HUES6 (cell line): ENCODE measurements around the gene AGPAT3.

ENCODE experiments used
- H3K27ac ChIP-seq: 2 replicates; pipeline ENCODE4 v1.7.0; 2013; ENCODE audit warnings: low read depth, mild to moderate bottlenecking, low read length, inconsistent platforms
- H3K27me3 ChIP-seq: 2 replicates; pipeline ENCODE4 v1.6.1; 2013; ENCODE audit warnings: low read length; ENCODE audit not compliant: control insufficient read depth, insufficient read depth
- H3K36me3 ChIP-seq: 2 replicates; pipeline ENCODE4 v1.6.1; 2013; ENCODE audit warnings: low read length; ENCODE audit not compliant: control insufficient read depth, insufficient read depth
- H3K4me1 ChIP-seq: 2 replicates; pipeline ENCODE4 v1.6.1; 2013; ENCODE audit warnings: low read length; ENCODE audit not compliant: control insufficient read depth, insufficient read depth
- H3K4me3 ChIP-seq: 2 replicates; pipeline ENCODE4 v1.5.1; 2013; ENCODE audit warnings: low read depth, low read length
- H3K9ac ChIP-seq: one replicate; pipeline ENCODE4 v1.6.1; 2013; ENCODE audit warnings: mild to moderate bottlenecking, low read length
- H3K9me3 ChIP-seq: 2 replicates; pipeline ENCODE4 v1.6.1; 2013; ENCODE audit warnings: low read depth, low read length; ENCODE audit not compliant: control insufficient read depth, insufficient read depth

Gene AGPAT3

DNA sequence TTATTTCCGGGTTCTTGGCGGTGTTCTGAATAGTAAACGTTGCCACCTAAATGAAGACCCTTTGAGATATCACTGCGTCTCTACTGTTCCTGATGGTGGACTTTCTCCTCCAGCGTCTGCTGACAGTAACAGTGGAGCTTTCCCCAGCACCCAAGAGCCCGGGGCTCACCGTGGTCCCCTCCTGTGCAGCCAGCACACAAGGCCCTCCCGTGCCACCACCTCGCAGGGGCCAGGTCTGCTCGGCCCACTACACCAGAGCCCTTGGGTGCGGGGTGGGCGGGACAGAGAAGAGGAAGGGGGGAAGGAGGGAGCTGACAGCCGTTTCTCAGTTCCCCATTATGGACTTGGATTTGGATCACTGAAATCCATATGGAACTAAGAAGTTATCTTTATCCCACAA lies 85.9 kb downstream of the AGPAT3 start:
- Histone ChIP-seq H3K9me3 (peaks cover 11% of the 10 kb centered on the region), H3K4me1 (no peaks in the 10 kb centered on the region), H3K4me3 (no peak overlapping the region), H3K27me3 (no peaks in the 10 kb centered on the region), H3K36me3 (no peaks in the 10 kb centered on the region), H3K27ac (no peak overlapping the region), H3K9ac (no peak overlapping the region)

DNA sequence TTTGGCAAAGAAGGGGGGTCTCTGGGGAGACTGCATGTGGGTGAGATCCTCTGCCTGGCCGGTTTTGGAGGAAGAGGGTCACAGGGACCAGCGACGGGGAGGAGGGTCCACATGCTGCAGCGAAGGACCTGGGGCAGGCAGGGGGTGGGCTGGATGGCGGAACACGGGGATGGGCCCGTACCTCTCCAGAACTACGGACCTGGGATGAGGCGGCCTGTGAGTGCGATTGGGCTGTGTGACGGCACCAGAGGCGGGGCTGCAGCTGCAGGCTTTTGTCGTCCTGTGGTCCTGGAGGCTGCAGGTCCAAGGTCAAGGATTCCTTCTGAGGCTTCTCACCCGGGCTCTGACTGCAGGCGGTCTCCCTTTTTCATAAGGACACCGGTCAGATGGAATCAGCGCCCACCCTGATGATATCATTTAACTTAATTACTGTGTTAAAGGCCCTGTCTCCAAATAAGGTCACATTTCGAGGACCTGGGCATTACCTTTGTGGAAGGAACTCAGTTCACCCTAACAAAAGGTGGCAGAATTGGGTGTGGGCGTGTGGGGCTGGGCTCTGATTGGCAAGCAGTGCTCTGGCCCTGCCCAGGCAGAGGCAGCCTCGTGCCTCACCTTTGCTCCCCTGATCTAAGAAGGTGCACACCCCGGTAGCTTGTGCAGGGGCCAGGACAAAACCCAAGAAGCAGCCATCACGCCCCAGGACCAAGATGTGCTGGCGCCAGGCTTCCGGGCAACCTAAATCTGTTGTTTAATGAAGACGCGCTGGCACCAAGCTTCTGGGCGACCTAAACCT lies 87.1 kb downstream of the AGPAT3 start:
- Histone ChIP-seq H3K9me3 (peaks cover 11% of the 10 kb centered on the region), H3K27me3 (no peaks in the 10 kb centered on the region), H3K4me1 (no peaks in the 10 kb centered on the region), H3K27ac (no peak overlapping the region), H3K9ac (no peak overlapping the region), H3K4me3 (no peak overlapping the region), H3K36me3 (no peaks in the 10 kb centered on the region)

DNA sequence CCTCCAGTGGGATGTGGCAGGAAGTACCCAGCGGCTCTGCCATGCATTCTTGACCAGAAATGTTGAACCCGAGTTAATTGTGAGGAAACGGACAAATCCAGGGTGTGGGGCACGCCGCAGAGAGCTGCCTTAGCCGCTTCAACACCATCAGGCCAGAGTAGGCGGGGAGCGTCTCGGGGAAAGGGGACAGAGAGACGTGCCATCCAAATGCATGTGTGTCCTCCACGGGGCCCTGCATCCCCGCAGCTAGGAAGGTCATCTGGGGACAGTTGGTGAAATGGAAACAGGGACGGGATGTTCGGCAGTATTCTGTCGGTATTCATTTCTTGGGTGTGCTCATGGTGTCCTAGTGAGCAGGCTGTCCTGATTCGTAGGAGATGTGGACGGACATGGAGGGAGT lies 88.0 kb downstream of the AGPAT3 start:
- H3K4me3 ChIP-seq = no peak overlapping the region

GRCh38 chr21:43954042-43954441 lies 89.0 kb downstream of the AGPAT3 start:
- H3K27me3 ChIP-seq = no peaks in the 10 kb centered on the region
- no peak overlapping the region for H3K9ac ChIP-seq
- no peaks in the 10 kb centered on the region for H3K36me3 ChIP-seq
- no peak overlapping the region for H3K4me3 ChIP-seq
- H3K27ac ChIP-seq = no peak overlapping the region
- no peaks in the 10 kb centered on the region for H3K4me1 ChIP-seq
- H3K9me3 ChIP-seq = peaks cover 6% of the 10 kb centered on the region; the same call in 1 of the 2 replicates

More for the DNA sequence above, 88.0 kb downstream of the AGPAT3 start:
- H3K36me3 ChIP-seq = no peaks in the 10 kb centered on the region
- no peaks in the 10 kb centered on the region for H3K27me3 ChIP-seq
- peaks cover 9% of the 10 kb centered on the region for H3K9me3 ChIP-seq
- H3K4me1 ChIP-seq = no peaks in the 10 kb centered on the region
- H3K27ac ChIP-seq = no peak overlapping the region
- no peak overlapping the region for H3K9ac ChIP-seq

DNA sequence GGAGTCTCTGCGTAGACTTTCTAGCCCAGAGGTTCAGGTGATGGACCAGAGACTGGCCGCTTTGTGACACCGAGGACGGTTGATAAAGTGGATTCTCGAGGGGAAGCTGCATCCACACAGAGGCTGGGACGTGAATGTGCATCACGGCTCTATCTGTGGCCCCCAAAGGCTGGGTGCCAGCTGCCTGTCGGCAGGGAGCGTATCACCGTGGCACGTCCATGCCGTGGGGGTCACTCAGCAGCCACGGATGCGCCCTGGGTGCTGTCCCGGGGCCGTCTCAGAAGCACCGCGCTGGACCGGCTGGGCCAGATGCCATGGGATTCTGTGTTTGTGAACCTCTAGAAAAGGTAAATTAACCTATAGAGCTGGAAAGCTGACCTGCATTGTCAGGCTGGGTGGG lies 89.9 kb downstream of the AGPAT3 start:
- Histone ChIP-seq H3K9me3 (no peaks in the 10 kb centered on the region), H3K4me3 (no peak overlapping the region), H3K9ac (no peak overlapping the region), H3K27ac (no peak overlapping the region), H3K4me1 (no peaks in the 10 kb centered on the region), H3K27me3 (no peaks in the 10 kb centered on the region), H3K36me3 (no peaks in the 10 kb centered on the region)

DNA sequence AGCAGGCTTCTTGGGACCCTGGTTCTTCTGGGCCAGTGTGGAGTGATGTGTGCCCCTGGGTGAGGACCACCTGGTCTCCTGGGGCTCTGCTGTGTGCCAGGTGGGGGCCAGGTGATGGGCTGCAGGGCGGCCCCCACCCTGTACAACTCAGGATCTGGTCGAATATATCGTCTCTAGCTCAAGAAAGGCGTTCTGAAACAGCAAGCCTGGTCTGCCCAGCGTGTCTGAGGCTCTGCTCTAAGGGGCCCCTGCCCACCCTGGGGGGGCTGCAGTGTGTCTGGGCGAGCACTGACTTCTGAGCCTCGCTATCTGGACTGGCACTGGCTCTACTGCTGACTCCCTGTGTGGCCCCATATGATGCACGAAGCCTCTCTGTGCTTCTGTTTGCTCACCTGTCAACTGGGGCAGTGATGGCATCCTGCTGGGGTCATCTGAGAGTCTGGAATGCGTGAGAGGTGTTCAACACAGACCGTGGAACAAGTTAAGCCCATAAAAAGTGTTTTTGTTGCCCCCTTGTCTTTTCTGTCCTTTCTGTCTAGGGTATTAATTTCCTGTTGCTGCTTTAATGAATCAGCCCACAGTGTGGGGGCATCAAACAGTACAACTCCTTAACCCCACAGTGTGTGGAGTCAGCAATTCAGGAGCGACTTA lies 91.1 kb downstream of the AGPAT3 start:
- Histone ChIP-seq H3K4me1 (no peaks in the 10 kb centered on the region), H3K9ac (no peak overlapping the region), H3K36me3 (no peaks in the 10 kb centered on the region), H3K9me3 (no peaks in the 10 kb centered on the region), H3K27me3 (no peaks in the 10 kb centered on the region), H3K27ac (no peak overlapping the region), H3K4me3 (no peak overlapping the region)

- no peaks in the 10 kb centered on the region for H3K4me1 ChIP-seq
- H3K9ac ChIP-seq = no peak overlapping the region
- H3K36me3 ChIP-seq = no peaks in the 10 kb centered on the region
- no peaks in the 10 kb centered on the region for H3K27me3 ChIP-seq
- H3K27ac ChIP-seq = no peak overlapping the region
- H3K4me3 ChIP-seq = no peak overlapping the region
- H3K9me3 ChIP-seq = no peaks in the 10 kb centered on the region
These were observed 91.6 kb downstream of the AGPAT3 start for GRCh38 chr21:43956670-43957035.

- Histone ChIP-seq H3K4me3 (no peak overlapping the region), H3K4me1 (no peaks in the 10 kb centered on the region), H3K9ac (no peak overlapping the region), H3K27me3 (no peaks in the 10 kb centered on the region), H3K36me3 (no peaks in the 10 kb centered on the region), H3K9me3 (no peaks in the 10 kb centered on the region), H3K27ac (no peak overlapping the region)
These were observed 92.1 kb downstream of the AGPAT3 start for GRCh38 chr21:43957128-43957571.

DNA sequence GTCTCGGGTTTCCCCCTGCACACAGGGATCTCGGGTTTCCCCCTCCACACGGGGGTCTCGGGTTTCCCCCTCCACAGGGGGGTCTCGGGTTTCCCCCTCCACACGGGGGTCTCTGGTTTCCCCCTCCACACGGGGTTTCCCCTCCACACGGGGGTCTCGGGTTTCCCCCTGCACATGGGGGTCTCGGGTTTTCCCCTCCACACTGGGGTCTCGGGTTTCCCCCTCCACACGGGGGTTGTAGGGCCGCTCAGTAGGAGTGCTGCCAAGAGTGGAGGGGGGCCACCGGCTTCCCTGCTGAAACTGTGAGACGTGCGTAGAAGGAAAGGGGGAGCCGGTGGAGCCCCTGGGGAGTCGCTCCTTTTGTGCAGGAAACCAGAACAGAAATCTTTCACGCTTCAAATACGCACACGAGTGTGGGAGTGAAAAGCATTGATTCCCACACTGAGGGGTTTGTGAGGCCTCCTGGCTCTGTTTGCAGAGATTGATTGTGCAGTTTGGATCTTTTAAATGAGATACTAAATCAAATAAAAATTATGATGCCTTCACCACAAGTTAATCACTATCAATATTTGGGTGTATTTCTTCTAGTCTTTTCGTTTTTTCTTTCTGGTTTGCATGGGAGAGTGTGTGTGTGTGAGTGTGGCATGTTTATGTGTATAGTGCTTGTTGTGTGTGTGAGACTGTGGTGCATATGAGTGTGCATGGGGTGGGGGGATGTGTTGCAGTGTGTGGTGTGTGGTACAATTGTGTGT lies 92.8 kb downstream of the AGPAT3 start:
- Histone ChIP-seq H3K36me3 (no peaks in the 10 kb centered on the region), H3K27me3 (no peaks in the 10 kb centered on the region), H3K9me3 (no peaks in the 10 kb centered on the region), H3K9ac (no peak overlapping the region), H3K27ac (no peak overlapping the region), H3K4me3 (no peak overlapping the region), H3K4me1 (no peaks in the 10 kb centered on the region)

DNA sequence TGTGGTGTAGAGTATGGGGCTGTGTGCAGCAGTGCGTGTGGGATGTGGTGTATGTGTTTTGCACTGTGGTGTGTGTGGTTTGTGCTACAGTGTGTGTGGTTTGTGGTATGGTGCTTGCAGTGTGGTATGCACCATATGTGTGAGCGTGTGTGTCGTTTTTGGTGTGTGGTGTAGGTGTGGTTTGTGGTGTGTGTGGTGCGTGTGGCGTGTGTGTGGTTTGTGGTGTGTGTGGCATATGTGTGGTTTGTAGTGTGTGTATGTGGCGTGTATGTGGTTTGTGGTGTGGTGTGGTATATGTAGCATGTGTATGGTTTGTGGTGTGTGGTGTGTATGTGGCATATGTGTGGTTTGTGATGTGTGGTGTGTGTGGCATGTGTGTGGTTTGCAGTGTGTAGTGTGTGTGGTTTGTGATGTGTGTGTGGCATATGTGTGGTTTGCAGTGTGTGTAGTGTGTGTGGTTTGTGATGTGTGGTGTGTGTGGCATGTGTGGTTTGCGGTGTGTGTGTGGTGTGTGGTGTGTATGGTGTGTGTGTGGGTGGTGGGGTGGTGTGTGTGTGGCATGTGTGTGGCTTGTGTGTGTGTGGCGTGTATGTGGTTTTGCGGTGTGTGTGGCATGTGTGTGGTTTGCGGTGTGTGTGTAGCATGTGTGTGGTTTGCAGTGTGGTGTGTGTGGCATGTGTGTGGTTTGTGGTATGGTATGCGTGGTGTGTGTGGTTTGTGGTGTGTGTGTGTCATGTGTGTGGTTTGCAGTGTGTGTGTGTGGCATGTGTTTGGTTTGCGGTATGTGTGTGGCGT lies 93.5 kb downstream of the AGPAT3 start:
- H3K27me3 ChIP-seq = no peaks in the 10 kb centered on the region
- H3K9ac ChIP-seq = no peak overlapping the region
- H3K4me1 ChIP-seq = no peaks in the 10 kb centered on the region
- H3K36me3 ChIP-seq = no peaks in the 10 kb centered on the region
- H3K9me3 ChIP-seq = no peaks in the 10 kb centered on the region
- no peak overlapping the region for H3K4me3 ChIP-seq
- H3K27ac ChIP-seq = no peak overlapping the region
